HEK293 (cell line): ENCODE results near the gene SLC22A31.
"Not testable (repeated sequence)": the region's sequence is repeated elsewhere in the genome, so short reads cannot be mapped to it uniquely, and the experiment has no call there.

ENCODE experiments used
- BCL11A ChIP-seq: fragments of 450-650 bp; formaldehyde crosslinking; IDR thresholded peaks from 2 replicates; pipeline ENCODE4 v1.5.1; 2016; ENCODE audit warnings: low read depth, missing biosample characterization, missing genetic modification characterization
- CTCF ChIP-seq: fragments of 450-650 bp; formaldehyde crosslinking; IDR thresholded peaks from 2 replicates; pipeline ENCODE4 v1.5.1; 2016; ENCODE audit warnings: missing biosample characterization, missing genetic modification characterization
- MEIS1 ChIP-seq: sonication (generic); formaldehyde crosslinking; IDR thresholded peaks from 2 replicates; pipeline ENCODE4 v1.8.1; 2022; ENCODE audit warnings: missing genetic modification reagents, mild to moderate bottlenecking, borderline replicate concordance
- PBX3 ChIP-seq: sonication (generic); formaldehyde crosslinking; IDR thresholded peaks from 2 replicates; pipeline ENCODE4 v1.8.1; 2022; ENCODE audit warnings: mild to moderate bottlenecking, moderate library complexity, missing genetic modification reagents
- PRDM4 ChIP-seq: fragments of 450-650 bp; formaldehyde crosslinking; IDR thresholded peaks from 2 replicates; pipeline ENCODE4 v1.5.1; 2017; ENCODE audit warnings: missing biosample characterization, missing genetic modification characterization
- YY1 ChIP-seq: fragments of 450-650 bp; formaldehyde crosslinking; IDR thresholded peaks from 2 replicates; pipeline ENCODE4 v1.5.1; 2018; ENCODE audit warnings: missing biosample characterization, missing genetic modification characterization
- ZNF48 ChIP-seq: fragments of 450-650 bp; formaldehyde crosslinking; IDR thresholded peaks from 2 replicates; pipeline ENCODE4 v1.5.1; 2016; ENCODE audit warnings: missing biosample characterization, missing genetic modification characterization

- not testable (repeated sequence) for TF ChIP-seq BCL11A (tag by site-specific recombination); CTCF; PBX3; ZNF48; PRDM4 (tag by site-specific recombination); MEIS1; YY1 (tag by site-specific recombination)
Observed at GRCh38 chr16:89244264-89244663, 43.9 kb upstream of the SLC22A31 start.
